ENCODE results near the gene GGACT.

Gene GGACT

GRCh38 chr13:100523981-100524386, 64.6 kb downstream of the GGACT start:
- no peaks in the 10 kb centered on the region for H3K36me3 ChIP-seq (ENCODE audit: insufficient read depth, low read length)
- H3K9me3 ChIP-seq (ENCODE audit: low read length), result no peaks in the 10 kb centered on the region
- no peaks in the 10 kb centered on the region for H3K4me1 ChIP-seq (ENCODE audit: insufficient read depth, low read length, severe bottlenecking)
- H2AFZ ChIP-seq (ENCODE audit: low read length), result no peak overlapping the region
- no peaks in the 10 kb centered on the region for H3K79me2 ChIP-seq (ENCODE audit: insufficient read depth, low read length)
- H3F3A ChIP-seq (ENCODE audit: insufficient read depth, low read length), result no peaks in the 10 kb centered on the region
- H3K27ac ChIP-seq (ENCODE audit: low read depth, low read length, poor library complexity, severe bottlenecking), result no peak overlapping the region
- no peak overlapping the region for H3K4me2 ChIP-seq (ENCODE audit: low read length)
- TF ChIP-seq CTCF (IDR thresholded peaks at IDR 0.05; ENCODE audit: low read length) (no peak), EZH2 (IDR thresholded peaks at IDR 0.05; ENCODE audit: borderline replicate concordance, low read length) (no peak)
- H3K4me3 ChIP-seq (ENCODE audit: low read depth, low read length, poor library complexity, severe bottlenecking), result no peak overlapping the region
- no peak overlapping the region for H3K9ac ChIP-seq (ENCODE audit: low read length)
- no peaks in the 10 kb centered on the region for H3K27me3 ChIP-seq (ENCODE audit: insufficient read depth, low read length)
- H3K9me2 ChIP-seq (ENCODE audit: low read depth, low read length), result no peaks in the 10 kb centered on the region
- no peaks in the 10 kb centered on the region for H4K20me1 ChIP-seq (ENCODE audit: insufficient read depth, low read length)

GRCh38 chr13:100523411-100523810, 65.2 kb downstream of the GGACT start:
- Histone ChIP-seq H3K9ac (ENCODE audit: low read length) (no peak overlapping the region), H3K4me2 (ENCODE audit: low read length) (no peak overlapping the region), H3K4me3 (ENCODE audit: low read depth, low read length, poor library complexity, severe bottlenecking) (no peak overlapping the region), H3K9me3 (ENCODE audit: low read length) (no peaks in the 10 kb centered on the region), H3K27me3 (ENCODE audit: insufficient read depth, low read length) (no peaks in the 10 kb centered on the region), H4K20me1 (ENCODE audit: insufficient read depth, low read length) (no peaks in the 10 kb centered on the region), H2AFZ (ENCODE audit: low read length) (no peak overlapping the region), H3F3A (ENCODE audit: insufficient read depth, low read length) (no peaks in the 10 kb centered on the region), H3K79me2 (ENCODE audit: insufficient read depth, low read length) (no peaks in the 10 kb centered on the region), H3K4me1 (ENCODE audit: insufficient read depth, low read length, severe bottlenecking) (no peaks in the 10 kb centered on the region), H3K9me2 (ENCODE audit: low read depth, low read length) (no peaks in the 10 kb centered on the region), H3K36me3 (ENCODE audit: insufficient read depth, low read length) (no peaks in the 10 kb centered on the region), H3K27ac (ENCODE audit: low read depth, low read length, poor library complexity, severe bottlenecking) (no peak overlapping the region)
- TF ChIP-seq CTCF (IDR thresholded peaks at IDR 0.05; ENCODE audit: low read length) (no peak), EZH2 (IDR thresholded peaks at IDR 0.05; ENCODE audit: borderline replicate concordance, low read length) (no peak)

GRCh38 chr13:100522618-100523309, 65.8 kb downstream of the GGACT start:
- no peak overlapping the region for H3K9ac ChIP-seq (ENCODE audit: low read length)
- H3K4me1 ChIP-seq (ENCODE audit: insufficient read depth, low read length, severe bottlenecking), result no peaks in the 10 kb centered on the region
- H3K79me2 ChIP-seq (ENCODE audit: insufficient read depth, low read length), result no peaks in the 10 kb centered on the region
- H3K27me3 ChIP-seq (ENCODE audit: insufficient read depth, low read length), result no peaks in the 10 kb centered on the region
- no peaks in the 10 kb centered on the region for H3F3A ChIP-seq (ENCODE audit: insufficient read depth, low read length)
- H3K27ac ChIP-seq (ENCODE audit: low read depth, low read length, poor library complexity, severe bottlenecking), result no peak overlapping the region
- no peak overlapping the region for H3K4me2 ChIP-seq (ENCODE audit: low read length)
- no peak overlapping the region for H2AFZ ChIP-seq (ENCODE audit: low read length)
- H3K9me2 ChIP-seq (ENCODE audit: low read depth, low read length), result no peaks in the 10 kb centered on the region
- H3K36me3 ChIP-seq (ENCODE audit: insufficient read depth, low read length), result no peaks in the 10 kb centered on the region
- no peaks in the 10 kb centered on the region for H4K20me1 ChIP-seq (ENCODE audit: insufficient read depth, low read length)
- H3K4me3 ChIP-seq (ENCODE audit: low read depth, low read length, poor library complexity, severe bottlenecking), result no peak overlapping the region
- H3K9me3 ChIP-seq (ENCODE audit: low read length), result no peaks in the 10 kb centered on the region
- no peak for TF ChIP-seq EZH2 (IDR thresholded peaks at IDR 0.05; ENCODE audit: borderline replicate concordance, low read length)
- TF ChIP-seq CTCF (IDR thresholded peaks at IDR 0.05; ENCODE audit: low read length), result no peak
